CD4-positive, alpha-beta memory T cell (primary cell): ENCODE measurements around the gene CRTC2. TPM values are rescaled to one million over a fixed set of nuclear protein-coding genes. Genes with fewer than 3 reads are reported as not detected.
"Not testable (repeated sequence)": the region's sequence is repeated elsewhere in the genome, so short reads cannot be mapped to it uniquely, and the experiment has no call there.

Experiments used
- CTCF ChIA-PET: fragments of 350-600 bp; sonication (Branson Sonifier 250); formaldehyde crosslinking; loops from one replicate; lab custom pipeline; 2021; ENCODE audit warnings: inconsistent platforms; ENCODE audit not compliant: partially characterized antibody; lab: Charles Lee
- POLR2A ChIA-PET: fragments of 350-600 bp; sonication (Branson Sonifier 250); formaldehyde crosslinking; loops from one replicate; lab custom pipeline; 2021; ENCODE audit not compliant: partially characterized antibody; lab: Charles Lee
- DNase-seq, 5 donors: peaks; one replicate each; pipeline versions ENCODE4 v3.0.0 to v3.0.0-alpha.2; 2020 to 2022; ENCODE audit warnings: mixed read lengths in 1 of 5
- H3K27ac ChIP-seq: one replicate; pipeline ENCODE4 v1.7.0; 2013; ENCODE audit warnings: low read depth, low read length
- H3K27me3 ChIP-seq: 2 replicates; pipeline ENCODE4 v1.7.0; 2013; ENCODE audit warnings: mild to moderate bottlenecking, low read length, moderate library complexity; ENCODE audit not compliant: insufficient read depth
- H3K36me3 ChIP-seq: 2 replicates; pipeline ENCODE4 v1.7.0; 2013; ENCODE audit warnings: mild to moderate bottlenecking, low read length, moderate library complexity; ENCODE audit not compliant: insufficient read depth
- H3K4me1 ChIP-seq: 2 replicates; pipeline ENCODE4 v1.7.0; 2013; ENCODE audit warnings: mild to moderate bottlenecking, low read length, moderate library complexity; ENCODE audit not compliant: insufficient read depth
- H3K4me3 ChIP-seq, 2 donors: one replicate each; pipeline ENCODE4 v1.7.0; 2013; ENCODE audit warnings: low read length in 2 of 2, mild to moderate bottlenecking in 1 of 2
- H3K9me3 ChIP-seq, 2 donors: one replicate each; pipeline ENCODE4 v1.7.0; 2013; ENCODE audit warnings: low read length in 2 of 2, control low read depth in 1 of 2; ENCODE audit not compliant: control insufficient read depth in 1 of 2
- H3K27ac Mint-ChIP-seq, 7 donors: one replicate each; pipeline ENCODE4 v1.8.0; 2020 to 2021; ENCODE audit warnings: mixed read lengths in 7 of 7, mild to moderate bottlenecking in 6 of 7, inconsistent platforms in 3 of 7, moderate library complexity in 3 of 7
- H3K27me3 Mint-ChIP-seq, 2 donors: one replicate each; pipeline ENCODE4 v1.8.0; 2020 to 2021; ENCODE audit warnings: mixed read lengths in 2 of 2
- H3K36me3 Mint-ChIP-seq, 2 donors: one replicate each; pipeline ENCODE4 v1.8.0; 2020 to 2021; ENCODE audit warnings: mixed read lengths in 2 of 2, inconsistent platforms in 1 of 2, mild to moderate bottlenecking in 1 of 2
- H3K4me1 Mint-ChIP-seq, 4 donors: one replicate each; pipeline ENCODE4 v1.8.0; 2020 to 2021; ENCODE audit warnings: mixed read lengths in 4 of 4, mild to moderate bottlenecking in 1 of 4
- H3K4me3 Mint-ChIP-seq, 8 donors: one replicate each; pipeline ENCODE4 v1.8.0; 2020 to 2021; ENCODE audit warnings: mixed read lengths in 8 of 8, mild to moderate bottlenecking in 7 of 8, moderate library complexity in 6 of 8, inconsistent platforms in 3 of 8
- H3K9me3 Mint-ChIP-seq, 8 donors: one replicate each; pipeline ENCODE4 v1.8.0; 2020 to 2021; ENCODE audit warnings: mixed read lengths in 8 of 8, mild to moderate bottlenecking in 5 of 8, inconsistent platforms in 3 of 8, moderate library complexity in 1 of 8
- intact Hi-C: fragments of 100-400 bp; cut with micrococcal nuclease; formaldehyde crosslinking; loops from one replicate; pipeline ENCODE4 v1.15.1; 2023
- polyA plus RNA-seq, 2 donors: library from polyadenylated mRNA; unstranded; fragments of 300-500 nt; fragmentation: Illumina TruSeq; gene quantifications; one replicate each; pipeline ENCODE4 v1.2.3, GENCODE V29; 2021
- total RNA-seq, 2 experiments: library from RNA; stranded (reverse); gene quantifications; one replicate each; pipeline ENCODE4 v1.2.3, GENCODE V29; 2021

CRTC2 gene
- total and polyA plus RNA-seq, 4 experiments from 2014 or later = 12.3 to 113 (median 83.0) TPM

DNA sequence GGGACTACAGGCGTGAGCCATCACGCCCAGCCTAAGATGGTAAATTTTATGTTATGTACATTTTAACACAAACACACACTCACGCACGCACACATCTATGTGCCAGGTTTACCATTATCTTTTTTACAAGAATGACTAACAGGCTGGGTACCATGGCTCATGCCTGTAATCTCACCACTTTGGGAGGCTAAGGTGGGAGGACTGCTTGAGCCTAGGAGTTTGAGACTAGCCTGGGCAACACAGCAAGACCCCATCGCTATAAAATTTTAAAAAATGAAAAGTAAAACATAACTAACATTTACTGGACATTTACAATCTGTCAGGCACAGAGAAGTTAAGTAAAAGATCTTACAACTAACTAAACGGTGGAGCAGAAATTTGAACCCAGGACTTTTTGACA, 50.3 kb downstream of the CRTC2 start:
- ChIA-PET POLR2A (interaction anchor here (0.7 kb wide), 1 partner anchor 492 kb away, joined by 3 read pairs; no protein-coding TSS in a partner anchor), CTCF (interaction anchor here (1.1 kb wide), 1 partner anchor 111 kb away, joined by 3 read pairs; no protein-coding TSS in a partner anchor)
- Histone ChIP-seq H3K4me3 (no peak overlapping the region), H3K27me3 (no peaks in the 10 kb centered on the region), H3K4me1 (peaks cover 21% of the 10 kb centered on the region), H3K36me3 (no peaks in the 10 kb centered on the region), H3K9me3 (no peaks in the 10 kb centered on the region), H3K27ac (no peak overlapping the region)
- Mint-ChIP-seq H3K4me3 (no peak overlapping the region), H3K27me3 (no peaks in the 10 kb centered on the region), H3K4me1 (peaks cover 21 to 55% (median 37%) of the 10 kb centered on the region in 4 donors), H3K36me3 (peaks cover 24 to 32% of the 10 kb centered on the region in 2 donors), H3K9me3 (no peaks in the 10 kb centered on the region), H3K27ac (no peak overlapping the region)
- DNase-seq = no peak
- intact Hi-C loops = no loop called here

GRCh38 chr1:153907134-153907533, 51.3 kb downstream of the CRTC2 start:
- intact Hi-C loops = no loop called here
- Mint-ChIP-seq H3K36me3 (peaks cover 23 to 31% of the 10 kb centered on the region in 2 donors), H3K27me3 (no peaks in the 10 kb centered on the region), H3K4me3 (peak overlapping the region in 1 of 8 donors; percentile 29), H3K27ac (peak overlapping the region in 1 of 7 donors; percentile 43), H3K4me1 (peaks cover 16 to 55% (median 34%) of the 10 kb centered on the region in 4 donors), H3K9me3 (no peaks in the 10 kb centered on the region)
- ChIA-PET POLR2A (no interaction called here), CTCF (no interaction called here)
- DNase-seq = no peak
- Histone ChIP-seq H3K9me3 (no peaks in the 10 kb centered on the region), H3K27ac (no peak overlapping the region), H3K36me3 (no peaks in the 10 kb centered on the region), H3K4me1 (peaks cover 14% of the 10 kb centered on the region), H3K27me3 (no peaks in the 10 kb centered on the region), H3K4me3 (no peak overlapping the region)

DNA sequence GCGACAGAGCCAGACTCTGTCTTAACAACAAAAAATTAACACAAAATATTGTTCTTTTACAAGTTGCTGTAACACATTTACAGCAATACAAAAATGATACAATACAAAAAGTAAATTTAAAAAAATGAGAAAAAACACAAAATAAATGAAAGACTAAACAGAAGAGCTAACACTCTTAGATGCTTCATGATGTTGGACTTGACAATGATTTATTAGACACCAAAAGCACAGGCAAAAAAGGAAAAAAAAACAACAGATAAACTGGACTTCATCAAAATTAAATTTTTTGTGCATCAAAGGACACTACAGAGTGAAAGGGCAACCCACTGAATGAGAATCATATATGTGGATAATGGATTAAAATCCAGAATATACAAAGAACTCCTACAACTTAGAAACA, 52.0 kb downstream of the CRTC2 start:
- Histone ChIP-seq H3K27ac (no peak overlapping the region), H3K9me3 (no peaks in the 10 kb centered on the region), H3K4me1 (peaks cover 7% of the 10 kb centered on the region), H3K4me3 (no peak overlapping the region), H3K36me3 (no peaks in the 10 kb centered on the region), H3K27me3 (no peaks in the 10 kb centered on the region)
- Mint-ChIP-seq H3K27ac (peak overlapping the region in 4 of 7 donors; percentile 16 to 73 (median 58)), H3K27me3 (no peaks in the 10 kb centered on the region), H3K4me1 (peaks cover 13 to 47% (median 27%) of the 10 kb centered on the region in 4 donors), H3K4me3 (peak overlapping the region in 1 of 8 donors; percentile 46), H3K9me3 (no peaks in the 10 kb centered on the region), H3K36me3 (peaks cover 16 to 30% of the 10 kb centered on the region in 2 donors)
- ChIA-PET POLR2A (no interaction called here), CTCF (no interaction called here)
- intact Hi-C loops = no loop called here
- no peak for DNase-seq

DNA sequence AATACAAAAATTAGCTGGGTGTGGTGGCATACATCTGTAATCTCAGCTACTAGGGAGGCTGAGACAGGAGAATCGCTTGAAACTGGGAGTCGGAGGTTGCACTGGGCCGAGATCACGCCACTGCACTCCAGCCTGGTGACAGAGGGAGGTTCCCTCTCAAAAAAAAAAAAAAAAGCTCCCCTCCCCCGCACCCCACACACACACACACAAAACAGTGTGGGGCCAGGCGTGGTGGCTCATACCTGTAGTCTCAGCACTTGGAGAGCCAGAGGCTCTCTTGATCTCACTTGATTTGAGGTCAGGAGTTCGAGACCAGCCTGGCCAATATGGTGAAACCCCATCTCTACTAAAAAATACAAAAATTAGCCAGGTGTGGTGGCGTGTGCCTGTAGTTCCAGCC, 52.5 kb downstream of the CRTC2 start:
- H3K27me3 Mint-ChIP-seq = not testable (repeated sequence)
- H3K27ac Mint-ChIP-seq = peak overlapping the region in 3 of 7 donors; percentile 16 to 48 (median 45)

DNA sequence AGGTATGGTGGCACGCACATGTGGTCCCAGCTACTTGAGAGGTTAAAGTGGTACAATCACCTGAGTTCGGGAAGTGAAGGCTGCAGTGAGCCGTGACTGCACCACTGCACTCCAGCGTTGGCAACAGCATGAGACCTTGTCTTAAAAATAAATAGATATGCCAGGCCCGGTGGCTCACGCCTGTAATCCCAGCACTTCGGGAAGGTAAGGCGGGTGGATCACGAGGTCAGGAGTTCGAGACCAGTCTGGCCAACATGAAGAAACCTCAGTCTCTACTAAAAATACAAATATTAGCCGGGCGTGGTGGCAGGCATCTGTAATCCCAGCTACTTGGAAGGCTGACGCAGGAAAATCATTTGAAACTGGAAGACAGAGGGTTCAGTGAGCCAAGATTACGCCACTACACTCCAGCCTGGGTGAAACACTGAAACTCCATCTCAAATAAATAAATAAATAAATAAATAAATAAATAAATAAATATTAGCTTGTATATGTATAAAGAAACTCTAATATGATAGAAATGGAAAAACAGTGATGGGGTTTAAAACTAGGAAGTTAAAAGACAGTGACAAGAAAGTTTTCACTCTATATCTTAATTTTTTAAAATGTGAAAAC, 54.5 kb downstream of the CRTC2 start:
- intact Hi-C loops = no loop called here
- H3K9me3 Mint-ChIP-seq = no peaks in the 10 kb centered on the region
- no peaks in the 10 kb centered on the region for H3K27me3 ChIP-seq
- H3K4me1 ChIP-seq = no peaks in the 10 kb centered on the region
- H3K9me3 ChIP-seq = no peaks in the 10 kb centered on the region
- ChIA-PET CTCF (no interaction called here), POLR2A (interaction anchor here (1.2 kb wide), 1 partner anchor 8 kb away, joined by 3 read pairs; no protein-coding TSS in a partner anchor)
- H3K4me1 Mint-ChIP-seq = peaks cover 13 to 47% (median 30%) of the 10 kb centered on the region in 4 donors
- no peaks in the 10 kb centered on the region for H3K36me3 ChIP-seq
- H3K4me3 Mint-ChIP-seq = no peak overlapping the region
- no peak for DNase-seq
- H3K27ac Mint-ChIP-seq = peak overlapping the region in 3 of 7 donors; percentile 8 to 52 (median 22)
- no peaks in the 10 kb centered on the region for H3K27me3 Mint-ChIP-seq
- H3K4me3 ChIP-seq = no peak overlapping the region
- no peak overlapping the region for H3K27ac ChIP-seq
- H3K36me3 Mint-ChIP-seq = peaks cover 16 to 37% of the 10 kb centered on the region in 2 donors

More for the DNA sequence above, 52.5 kb downstream of the CRTC2 start:
- H3K9me3 ChIP-seq, H3K27ac ChIP-seq, H3K9me3 Mint-ChIP-seq, CTCF ChIA-PET, POLR2A ChIA-PET, intact Hi-C loops, H3K27me3 ChIP-seq, H3K4me1 ChIP-seq, DNase-seq, H3K4me3 ChIP-seq, H3K36me3 ChIP-seq: not testable (repeated sequence)
- Mint-ChIP-seq H3K4me1 (peaks cover 10 to 42% (median 26%) of the 10 kb centered on the region in 4 donors), H3K4me3 (peak overlapping the region in 1 of 8 donors; percentile 11), H3K36me3 (peaks cover 12 to 29% of the 10 kb centered on the region in 2 donors)

- H3K9me3 ChIP-seq = no peaks in the 10 kb centered on the region
- no peaks in the 10 kb centered on the region for H3K27me3 Mint-ChIP-seq
- intact Hi-C loops = no loop called here
- no peak overlapping the region for H3K4me3 ChIP-seq
- no peaks in the 10 kb centered on the region for H3K27me3 ChIP-seq
- H3K27ac Mint-ChIP-seq = peak overlapping the region in 3 of 7 donors; percentile 10 to 29 (median 19)
- POLR2A ChIA-PET = no interaction called here
- H3K4me1 ChIP-seq = peaks cover 5% of the 10 kb centered on the region
- no peak overlapping the region for H3K27ac ChIP-seq
- H3K36me3 ChIP-seq = no peaks in the 10 kb centered on the region
- peaks cover 14 to 39% of the 10 kb centered on the region in 2 donors for H3K36me3 Mint-ChIP-seq
- DNase-seq = no peak
- H3K4me3 Mint-ChIP-seq = no peak overlapping the region
- H3K9me3 Mint-ChIP-seq = no peaks in the 10 kb centered on the region
- peaks cover 10 to 33% (median 22%) of the 10 kb centered on the region in 4 donors for H3K4me1 Mint-ChIP-seq
- CTCF ChIA-PET = interaction anchor here (1.2 kb wide), 1 partner anchor 15 kb away, joined by 3 read pairs; no protein-coding TSS in a partner anchor
Observed at GRCh38 chr1:153899509-153899908, 58.9 kb downstream of the CRTC2 start.
